ENCODE data around the gene GPC6.

DNA sequence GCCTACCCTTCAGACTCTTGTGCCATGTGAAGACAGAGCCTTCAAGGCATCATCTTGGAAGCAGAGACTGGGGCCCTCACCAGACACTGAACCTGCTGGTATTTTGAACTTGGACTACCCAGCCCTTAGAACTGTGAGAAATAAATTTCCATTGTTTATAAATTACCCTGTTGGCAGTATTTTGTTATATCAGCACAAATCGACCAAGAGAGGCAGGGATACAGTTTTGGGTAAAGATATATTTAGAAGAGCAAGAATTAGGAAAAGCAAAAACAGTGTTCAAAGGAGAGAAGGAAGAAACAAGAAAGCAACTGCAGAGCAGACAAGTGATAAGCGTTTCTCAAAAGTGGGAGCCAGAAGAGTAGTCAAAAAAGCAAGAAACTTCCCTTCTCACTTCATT lies 652.1 kb downstream of the GPC6 start:
- TF ChIP-seq, protein P1, sequence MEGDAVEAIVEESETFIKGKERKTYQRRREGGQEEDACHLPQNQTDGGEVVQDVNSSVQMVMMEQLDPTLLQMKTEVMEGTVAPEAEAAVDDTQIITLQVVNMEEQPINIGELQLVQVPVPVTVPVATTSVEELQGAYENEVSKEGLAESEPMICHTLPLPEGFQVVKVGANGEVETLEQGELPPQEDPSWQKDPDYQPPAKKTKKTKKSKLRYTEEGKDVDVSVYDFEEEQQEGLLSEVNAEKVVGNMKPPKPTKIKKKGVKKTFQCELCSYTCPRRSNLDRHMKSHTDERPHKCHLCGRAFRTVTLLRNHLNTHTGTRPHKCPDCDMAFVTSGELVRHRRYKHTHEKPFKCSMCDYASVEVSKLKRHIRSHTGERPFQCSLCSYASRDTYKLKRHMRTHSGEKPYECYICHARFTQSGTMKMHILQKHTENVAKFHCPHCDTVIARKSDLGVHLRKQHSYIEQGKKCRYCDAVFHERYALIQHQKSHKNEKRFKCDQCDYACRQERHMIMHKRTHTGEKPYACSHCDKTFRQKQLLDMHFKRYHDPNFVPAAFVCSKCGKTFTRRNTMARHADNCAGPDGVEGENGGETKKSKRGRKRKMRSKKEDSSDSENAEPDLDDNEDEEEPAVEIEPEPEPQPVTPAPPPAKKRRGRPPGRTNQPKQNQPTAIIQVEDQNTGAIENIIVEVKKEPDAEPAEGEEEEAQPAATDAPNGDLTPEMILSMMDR (IDR thresholded peaks at IDR 0.05): no peak
- TF ChIP-seq POLR2A (IDR thresholded peaks at IDR 0.05): no peak
- no peak for TF ChIP-seq EP300 (IDR thresholded peaks at IDR 0.05)
